ENCODE results near the gene GIPC1.

Gene GIPC1

GRCh38 chr19:14428882-14429416 is 67.0 kb downstream of the GIPC1 start:
- DNase-seq (ENCODE audit: low spot score), result no peak
- TF ChIP-seq, protein P1, sequence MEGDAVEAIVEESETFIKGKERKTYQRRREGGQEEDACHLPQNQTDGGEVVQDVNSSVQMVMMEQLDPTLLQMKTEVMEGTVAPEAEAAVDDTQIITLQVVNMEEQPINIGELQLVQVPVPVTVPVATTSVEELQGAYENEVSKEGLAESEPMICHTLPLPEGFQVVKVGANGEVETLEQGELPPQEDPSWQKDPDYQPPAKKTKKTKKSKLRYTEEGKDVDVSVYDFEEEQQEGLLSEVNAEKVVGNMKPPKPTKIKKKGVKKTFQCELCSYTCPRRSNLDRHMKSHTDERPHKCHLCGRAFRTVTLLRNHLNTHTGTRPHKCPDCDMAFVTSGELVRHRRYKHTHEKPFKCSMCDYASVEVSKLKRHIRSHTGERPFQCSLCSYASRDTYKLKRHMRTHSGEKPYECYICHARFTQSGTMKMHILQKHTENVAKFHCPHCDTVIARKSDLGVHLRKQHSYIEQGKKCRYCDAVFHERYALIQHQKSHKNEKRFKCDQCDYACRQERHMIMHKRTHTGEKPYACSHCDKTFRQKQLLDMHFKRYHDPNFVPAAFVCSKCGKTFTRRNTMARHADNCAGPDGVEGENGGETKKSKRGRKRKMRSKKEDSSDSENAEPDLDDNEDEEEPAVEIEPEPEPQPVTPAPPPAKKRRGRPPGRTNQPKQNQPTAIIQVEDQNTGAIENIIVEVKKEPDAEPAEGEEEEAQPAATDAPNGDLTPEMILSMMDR (IDR thresholded peaks at IDR 0.05; ENCODE audit: extremely low read depth, missing control alignments), result no peak

Measured in GM20000 (cell line).